Endothelial cell (in vitro differentiated cells): Measurements from ENCODE around the gene DNAJC19. TPM values are rescaled to one million over a fixed set of nuclear protein-coding genes. Genes with fewer than 3 reads are reported as not detected.

ENCODE experiments used
- DNase-seq: peaks from one replicate; pipeline ENCODE4 v3.0.0; 2021; ENCODE audit warnings: low spot score
- H3K27ac Mint-ChIP-seq: one replicate; pipeline ENCODE4 v1.8.0; 2021; ENCODE audit warnings: mixed read lengths, inconsistent platforms; ENCODE audit not compliant: unreplicated experiment
- H3K27me3 Mint-ChIP-seq: one replicate; pipeline ENCODE4 v1.8.0; 2021; ENCODE audit warnings: mild to moderate bottlenecking, moderate library complexity, mixed read lengths, inconsistent platforms; ENCODE audit not compliant: unreplicated experiment
- H3K36me3 Mint-ChIP-seq: one replicate; pipeline ENCODE4 v1.8.0; 2021; ENCODE audit warnings: mild to moderate bottlenecking, low read depth, mixed read lengths, inconsistent platforms; ENCODE audit not compliant: unreplicated experiment
- H3K4me1 Mint-ChIP-seq: one replicate; pipeline ENCODE4 v1.8.0; 2021; ENCODE audit warnings: mild to moderate bottlenecking, mixed read lengths, inconsistent platforms; ENCODE audit not compliant: unreplicated experiment
- H3K4me3 Mint-ChIP-seq: one replicate; pipeline ENCODE4 v1.8.0; 2021; ENCODE audit warnings: mild to moderate bottlenecking, mixed read lengths, inconsistent platforms; ENCODE audit not compliant: unreplicated experiment
- H3K9me3 Mint-ChIP-seq: one replicate; pipeline ENCODE4 v1.8.0; 2021; ENCODE audit warnings: mixed read lengths, inconsistent platforms; ENCODE audit not compliant: unreplicated experiment
- CTCF ChIP-seq: fragments of 200-600 bp; sonication (generic); IDR thresholded peaks from one replicate; pipeline ENCODE4 v1.5.0; 2021; ENCODE audit warnings: antibody characterized with exemption; ENCODE audit not compliant: unreplicated experiment
- long read RNA-seq: library from polyadenylated mRNA; unstranded; transcript quantifications from one replicate; pipeline ENCODE4 v2.0.0, GENCODE V29; 2020; ENCODE audit not compliant: unreplicated experiment
- total RNA-seq: library from RNA; stranded (reverse); fragmentation: NEBNext Ultra II Directional; extraction: Animal tissue kit (Norgen Biotek cat#: 25700); gene quantifications from one replicate; pipeline ENCODE4 v1.2.1, GENCODE V29; 2021; ENCODE audit not compliant: unreplicated experiment

Gene DNAJC19
- 37.5 TPM for total RNA-seq
- long read RNA-seq, transcript DNAJC19-201 (6 exons, 1,454 nt): major isoform, 16 of 20 reads
- long read RNA-seq, partial matches to known transcripts: 0 of 20 reads
- long read RNA-seq, other reads (novel, unspliced or antisense): 1 of 20 reads

- peaks cover 4% of the 10 kb centered on the region for H3K36me3 Mint-ChIP-seq
- peaks cover 6% of the 10 kb centered on the region for H3K27me3 Mint-ChIP-seq
- TF ChIP-seq CTCF: no peak
- peak; percentile 86 for DNase-seq
- H3K4me3 Mint-ChIP-seq: peak within 1 kb of the TSS; percentile 98
- H3K4me1 Mint-ChIP-seq: peaks cover 9% of the 10 kb centered on the region
- H3K27ac Mint-ChIP-seq: peak within 1 kb of the TSS; percentile 94
- no peaks in the 10 kb centered on the region for H3K9me3 Mint-ChIP-seq
Measured at GRCh38 chr3:180989291-180990163, at the start of gene DNAJC19. Gene DNAJC19 (minus strand): TSS chr3:180989736. CDS start chr3:180989602, 134 bp downstream.

GRCh38 chr3:181030948-181031347 lies 41.4 kb upstream of the DNAJC19 start:
- no peaks in the 10 kb centered on the region for H3K4me1 Mint-ChIP-seq
- H3K27ac Mint-ChIP-seq: no peak overlapping the region
- H3K4me3 Mint-ChIP-seq: no peak overlapping the region
- H3K27me3 Mint-ChIP-seq: no peaks in the 10 kb centered on the region
- no peaks in the 10 kb centered on the region for H3K36me3 Mint-ChIP-seq
- DNase-seq: no peak
- no peaks in the 10 kb centered on the region for H3K9me3 Mint-ChIP-seq
- TF ChIP-seq CTCF: no peak

- H3K27ac Mint-ChIP-seq: no peak overlapping the region
- no peaks in the 10 kb centered on the region for H3K9me3 Mint-ChIP-seq
- no peak overlapping the region for H3K4me3 Mint-ChIP-seq
- DNase-seq: no peak
- no peaks in the 10 kb centered on the region for H3K36me3 Mint-ChIP-seq
- H3K4me1 Mint-ChIP-seq: no peaks in the 10 kb centered on the region
- no peaks in the 10 kb centered on the region for H3K27me3 Mint-ChIP-seq
- TF ChIP-seq CTCF: no peak
Measured at GRCh38 chr3:181025204-181025603, 35.7 kb upstream of the DNAJC19 start.

GRCh38 chr3:181017690-181018089 lies 28.2 kb upstream of the DNAJC19 start:
- Mint-ChIP-seq H3K9me3 (no peaks in the 10 kb centered on the region), H3K27ac (no peak overlapping the region), H3K4me1 (no peaks in the 10 kb centered on the region), H3K4me3 (no peak overlapping the region), H3K36me3 (no peaks in the 10 kb centered on the region), H3K27me3 (peaks cover 2% of the 10 kb centered on the region)
- no peak for DNase-seq
- no peak for TF ChIP-seq CTCF

GRCh38 chr3:181009225-181009624 lies 19.7 kb upstream of the DNAJC19 start:
- no peak for TF ChIP-seq CTCF

More at GRCh38 chr3:181009225-181009624, 19.7 kb upstream of the DNAJC19 start:
- Mint-ChIP-seq H3K27me3 (no peaks in the 10 kb centered on the region), H3K36me3 (no peaks in the 10 kb centered on the region), H3K27ac (no peak overlapping the region), H3K9me3 (no peaks in the 10 kb centered on the region), H3K4me3 (no peak overlapping the region), H3K4me1 (no peaks in the 10 kb centered on the region)
- DNase-seq: no peak
